Astrocyte (in vitro differentiated cells and primary cell): Measurements from ENCODE around the gene FAM171A2. TPM values are rescaled to one million over a fixed set of nuclear protein-coding genes. Genes with fewer than 3 reads are reported as not detected.

ENCODE experiments used
- DNase-seq: peaks from one replicate; pipeline ENCODE4 v3.0.0-alpha.2; 2010; ENCODE audit warnings: low read depth
- FAIRE-seq: peaks from 2 replicates; lab custom pipeline; 2011; peaks lifted over from hg19 to GRCh38; lab: Jason Lieb, UNC
- H2AFZ ChIP-seq: 2 replicates; pipeline ENCODE4 v1.6.0; 2012; ENCODE audit warnings: low read depth, low read length, inconsistent platforms
- H3K27ac ChIP-seq: 2 replicates; pipeline ENCODE4 v1.5.1; 2011; ENCODE audit warnings: low read depth, low read length, inconsistent platforms
- H3K27me3 ChIP-seq: 2 replicates; pipeline ENCODE4 v1.6.0; 2011; ENCODE audit warnings: low read length, inconsistent platforms; ENCODE audit not compliant: insufficient read depth
- H3K36me3 ChIP-seq: 2 replicates; pipeline ENCODE4 v1.5.1; 2011; ENCODE audit warnings: low read length, inconsistent platforms; ENCODE audit not compliant: insufficient read depth
- H3K4me1 ChIP-seq: 2 replicates; pipeline ENCODE4 v1.5.1; 2011; ENCODE audit warnings: low read length, inconsistent platforms; ENCODE audit not compliant: insufficient read depth
- H3K4me2 ChIP-seq: 2 replicates; pipeline ENCODE4 v1.6.0; 2012; ENCODE audit warnings: low read length, inconsistent platforms
- H3K4me3 ChIP-seq: 2 replicates; pipeline ENCODE4 v1.5.1; 2011; ENCODE audit warnings: low read depth, mild to moderate bottlenecking, low read length, inconsistent platforms; ENCODE audit not compliant: insufficient read depth
- H3K79me2 ChIP-seq: 2 replicates; pipeline ENCODE4 v1.6.0; 2012; ENCODE audit warnings: mild to moderate bottlenecking, low read length, inconsistent platforms; ENCODE audit not compliant: insufficient read depth
- H3K9ac ChIP-seq: 2 replicates; pipeline ENCODE4 v1.6.0; 2012; ENCODE audit warnings: mild to moderate bottlenecking, low read length, inconsistent platforms
- H3K9me3 ChIP-seq: 2 replicates; pipeline ENCODE4 v1.5.1; 2012; ENCODE audit warnings: low read depth, mild to moderate bottlenecking, low read length, inconsistent platforms; ENCODE audit not compliant: insufficient read depth
- H4K20me1 ChIP-seq: 2 replicates; pipeline ENCODE4 v1.6.0; 2012; ENCODE audit warnings: low read length, inconsistent platforms; ENCODE audit not compliant: insufficient read depth
- H3K27ac Mint-ChIP-seq: one replicate; pipeline ENCODE4 v1.8.0; 2021; ENCODE audit warnings: mild to moderate bottlenecking, mixed read lengths; ENCODE audit not compliant: unreplicated experiment
- H3K27me3 Mint-ChIP-seq: one replicate; pipeline ENCODE4 v1.8.0; 2021; ENCODE audit warnings: low read depth, mixed read lengths; ENCODE audit not compliant: unreplicated experiment
- H3K36me3 Mint-ChIP-seq: one replicate; pipeline ENCODE4 v1.8.0; 2021; ENCODE audit warnings: low read depth, mixed read lengths; ENCODE audit not compliant: unreplicated experiment
- H3K4me1 Mint-ChIP-seq: one replicate; pipeline ENCODE4 v1.8.0; 2021; ENCODE audit warnings: low read depth, mixed read lengths; ENCODE audit not compliant: unreplicated experiment
- H3K4me3 Mint-ChIP-seq: one replicate; pipeline ENCODE4 v1.8.0; 2021; ENCODE audit warnings: mild to moderate bottlenecking, moderate library complexity, mixed read lengths; ENCODE audit not compliant: unreplicated experiment
- H3K9me3 Mint-ChIP-seq: one replicate; pipeline ENCODE4 v1.8.0; 2021; ENCODE audit warnings: mild to moderate bottlenecking, mixed read lengths; ENCODE audit not compliant: unreplicated experiment
- EZH2 ChIP-seq: IDR thresholded peaks from 2 replicates; pipeline ENCODE4 v1.6.1; 2012; ENCODE audit warnings: mild to moderate bottlenecking, low read length, inconsistent platforms; ENCODE audit not compliant: insufficient read depth
- total RNA-seq: library from RNA; stranded (reverse); gene quantifications from 2 replicates; pipeline ENCODE4 v1.2.1, GENCODE V29; 2021
- TF ChIP-seq, protein P1 (sequence below): IDR thresholded peaks from 2 replicates; pipeline ENCODE4 v1.5.1; 2011; ENCODE audit warnings: low read depth, mild to moderate bottlenecking, inconsistent platforms, low read length, moderate library complexity; ENCODE audit not compliant: insufficient read depth

The FAM171A2 gene
- total RNA-seq, 1 donor from 2014 or later, result 18.2 TPM

DNA sequence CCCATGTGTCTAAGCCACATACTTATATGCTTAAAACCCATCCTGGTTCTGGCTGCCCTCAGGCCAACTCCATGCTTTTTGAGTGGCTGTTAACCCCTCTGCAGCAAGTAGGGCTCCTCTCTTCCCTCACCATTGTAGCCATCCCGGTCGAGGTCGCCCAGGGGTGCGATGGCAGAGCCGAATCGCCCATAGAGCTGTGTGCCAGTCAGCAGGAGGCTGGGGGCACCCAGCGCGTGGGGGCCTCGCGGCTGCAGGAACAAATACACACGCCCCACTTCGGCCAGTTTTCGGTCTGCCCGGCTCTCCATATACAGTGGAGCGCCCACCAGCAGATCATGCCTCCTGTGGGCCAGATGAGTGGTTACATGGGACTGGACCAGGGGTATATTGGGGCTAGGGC, 19.7 kb upstream of the FAM171A2 start:
- H3K79me2 ChIP-seq, result no peaks in the 10 kb centered on the region
- no peak for TF ChIP-seq EZH2
- TF ChIP-seq, protein P1, sequence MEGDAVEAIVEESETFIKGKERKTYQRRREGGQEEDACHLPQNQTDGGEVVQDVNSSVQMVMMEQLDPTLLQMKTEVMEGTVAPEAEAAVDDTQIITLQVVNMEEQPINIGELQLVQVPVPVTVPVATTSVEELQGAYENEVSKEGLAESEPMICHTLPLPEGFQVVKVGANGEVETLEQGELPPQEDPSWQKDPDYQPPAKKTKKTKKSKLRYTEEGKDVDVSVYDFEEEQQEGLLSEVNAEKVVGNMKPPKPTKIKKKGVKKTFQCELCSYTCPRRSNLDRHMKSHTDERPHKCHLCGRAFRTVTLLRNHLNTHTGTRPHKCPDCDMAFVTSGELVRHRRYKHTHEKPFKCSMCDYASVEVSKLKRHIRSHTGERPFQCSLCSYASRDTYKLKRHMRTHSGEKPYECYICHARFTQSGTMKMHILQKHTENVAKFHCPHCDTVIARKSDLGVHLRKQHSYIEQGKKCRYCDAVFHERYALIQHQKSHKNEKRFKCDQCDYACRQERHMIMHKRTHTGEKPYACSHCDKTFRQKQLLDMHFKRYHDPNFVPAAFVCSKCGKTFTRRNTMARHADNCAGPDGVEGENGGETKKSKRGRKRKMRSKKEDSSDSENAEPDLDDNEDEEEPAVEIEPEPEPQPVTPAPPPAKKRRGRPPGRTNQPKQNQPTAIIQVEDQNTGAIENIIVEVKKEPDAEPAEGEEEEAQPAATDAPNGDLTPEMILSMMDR, result no peak
- H3K9me3 Mint-ChIP-seq, result no peaks in the 10 kb centered on the region
- no peak overlapping the region for H3K4me3 Mint-ChIP-seq
- peaks cover 36% of the 10 kb centered on the region for H3K27me3 Mint-ChIP-seq
- H3K27ac ChIP-seq, result no peak overlapping the region
- no peak overlapping the region for H3K9ac ChIP-seq
- no peaks in the 10 kb centered on the region for H3K4me1 Mint-ChIP-seq
- peaks cover 36% of the 10 kb centered on the region for H3K27me3 ChIP-seq
- no peak overlapping the region for H3K4me2 ChIP-seq
- H3K36me3 Mint-ChIP-seq, result no peaks in the 10 kb centered on the region
- peaks cover 3% of the 10 kb centered on the region for H3K4me1 ChIP-seq
- FAIRE-seq, result no peak
- no peaks in the 10 kb centered on the region for H3K36me3 ChIP-seq
- no peak overlapping the region for H2AFZ ChIP-seq
- H4K20me1 ChIP-seq, result no peaks in the 10 kb centered on the region
- no peaks in the 10 kb centered on the region for H3K9me3 ChIP-seq
- H3K4me3 ChIP-seq, result no peak overlapping the region
- H3K27ac Mint-ChIP-seq, result no peak overlapping the region
- no peak for DNase-seq

DNA sequence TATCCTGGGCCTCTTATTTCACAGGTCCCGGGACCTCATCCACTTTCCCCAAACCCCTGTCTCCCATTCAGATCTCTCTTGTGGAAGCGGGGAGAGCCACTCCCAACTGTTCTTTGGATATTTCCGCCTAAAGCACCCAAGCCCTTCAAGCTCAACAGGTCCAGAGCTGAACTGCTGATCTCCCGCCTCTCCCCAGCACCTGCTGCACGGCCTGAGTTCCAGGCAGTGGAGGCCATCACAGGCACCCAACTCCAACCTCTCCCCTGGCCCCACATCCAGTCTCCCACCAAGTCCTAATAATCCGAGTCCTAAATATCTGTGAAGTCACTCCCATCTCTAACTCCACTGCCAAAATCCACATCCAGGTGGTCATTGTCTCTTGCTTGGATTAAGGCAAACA, 19.3 kb upstream of the FAM171A2 start:
- Histone ChIP-seq H3K36me3 (no peaks in the 10 kb centered on the region), H4K20me1 (no peaks in the 10 kb centered on the region), H3K27me3 (peaks cover 36% of the 10 kb centered on the region), H3K4me2 (no peak overlapping the region), H3K79me2 (no peaks in the 10 kb centered on the region), H3K9me3 (no peaks in the 10 kb centered on the region), H3K9ac (no peak overlapping the region), H3K4me1 (peaks cover 3% of the 10 kb centered on the region), H3K4me3 (no peak overlapping the region), H2AFZ (no peak overlapping the region), H3K27ac (no peak overlapping the region)
- Mint-ChIP-seq H3K4me1 (no peaks in the 10 kb centered on the region), H3K4me3 (no peak overlapping the region), H3K27me3 (peaks cover 36% of the 10 kb centered on the region), H3K9me3 (no peaks in the 10 kb centered on the region), H3K36me3 (no peaks in the 10 kb centered on the region), H3K27ac (no peak overlapping the region)
- DNase-seq (no peak), FAIRE-seq (no peak)
- TF ChIP-seq, protein P1, result no peak
- no peak for TF ChIP-seq EZH2

DNA sequence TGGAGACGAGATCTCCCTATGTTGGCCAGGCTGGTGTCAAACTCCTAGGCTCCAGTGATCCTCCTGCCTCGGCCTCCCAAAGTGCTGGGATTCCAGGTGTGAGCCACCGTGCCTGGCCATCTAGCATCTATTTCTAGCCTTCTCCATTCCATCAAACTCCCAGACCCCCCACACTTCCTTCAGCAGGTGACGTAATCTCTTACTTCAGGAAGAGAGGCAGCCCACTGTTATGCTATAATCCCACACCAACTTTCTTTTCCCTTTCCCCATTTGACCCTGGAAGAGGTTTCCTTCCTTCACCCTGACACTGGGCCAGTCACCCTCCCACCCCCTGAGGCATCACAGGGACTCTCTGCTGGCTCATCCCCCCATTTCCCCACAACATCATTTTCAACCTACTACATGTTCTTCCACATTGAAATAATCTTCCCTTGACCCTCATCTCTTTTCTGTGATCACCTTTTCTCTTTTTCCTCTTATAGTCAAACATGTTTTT, 18.2 kb upstream of the FAM171A2 start:
- peaks cover 36% of the 10 kb centered on the region for H3K27me3 Mint-ChIP-seq
- Histone ChIP-seq H3K4me2 (no peak overlapping the region), H3K4me3 (no peak overlapping the region), H4K20me1 (no peaks in the 10 kb centered on the region), H3K9ac (no peak overlapping the region), H3K4me1 (peaks cover 3% of the 10 kb centered on the region), H3K9me3 (no peaks in the 10 kb centered on the region), H2AFZ (no peak overlapping the region), H3K27me3 (peaks cover 36% of the 10 kb centered on the region), H3K36me3 (no peaks in the 10 kb centered on the region), H3K27ac (no peak overlapping the region), H3K79me2 (no peaks in the 10 kb centered on the region)
- no peaks in the 10 kb centered on the region for H3K9me3 Mint-ChIP-seq
- TF ChIP-seq, protein P1, result no peak
- H3K27ac Mint-ChIP-seq, result no peak overlapping the region
- H3K4me3 Mint-ChIP-seq, result peak overlapping the region; percentile 24
- H3K36me3 Mint-ChIP-seq, result no peaks in the 10 kb centered on the region
- FAIRE-seq (no peak), DNase-seq (no peak)
- no peaks in the 10 kb centered on the region for H3K4me1 Mint-ChIP-seq
